Lower leg skin (tissue), 3 donors: ENCODE results near the gene ECHS1.

Source experiments
- POLR2A ChIP-seq, 2 donors: fragments of 450-650 bp; IDR thresholded peaks; one replicate each; pipeline ENCODE4 v1.6.1; 2016 to 2017; ENCODE audit warnings: antibody characterized with exemption in 2 of 2, mild to moderate bottlenecking in 1 of 2, moderate library complexity in 1 of 2
- TF ChIP-seq, protein P1 (sequence below), 3 donors: fragments of 450-650 bp; IDR thresholded peaks; one replicate each; pipeline ENCODE4 v1.5.1; 2016; ENCODE audit warnings: antibody characterized with exemption in 3 of 3, mild to moderate bottlenecking in 3 of 3, moderate library complexity in 2 of 3

DNA sequence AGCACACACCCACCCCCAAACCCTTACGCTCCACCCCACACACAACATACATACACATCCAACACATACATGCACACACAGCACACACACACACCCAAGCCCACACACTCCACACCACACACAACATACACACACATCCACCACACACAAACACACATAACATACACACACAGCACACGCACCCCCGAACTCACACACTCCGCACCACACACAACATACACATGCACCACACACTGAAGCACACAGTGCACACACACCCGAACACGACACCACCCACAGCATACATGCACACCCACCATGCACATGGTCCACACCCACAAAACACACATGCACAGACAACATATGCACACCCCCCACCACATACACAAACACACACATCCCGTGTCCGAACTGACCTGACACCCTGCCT lies 24.0 kb downstream of the ECHS1 start:
- TF ChIP-seq, protein P1, sequence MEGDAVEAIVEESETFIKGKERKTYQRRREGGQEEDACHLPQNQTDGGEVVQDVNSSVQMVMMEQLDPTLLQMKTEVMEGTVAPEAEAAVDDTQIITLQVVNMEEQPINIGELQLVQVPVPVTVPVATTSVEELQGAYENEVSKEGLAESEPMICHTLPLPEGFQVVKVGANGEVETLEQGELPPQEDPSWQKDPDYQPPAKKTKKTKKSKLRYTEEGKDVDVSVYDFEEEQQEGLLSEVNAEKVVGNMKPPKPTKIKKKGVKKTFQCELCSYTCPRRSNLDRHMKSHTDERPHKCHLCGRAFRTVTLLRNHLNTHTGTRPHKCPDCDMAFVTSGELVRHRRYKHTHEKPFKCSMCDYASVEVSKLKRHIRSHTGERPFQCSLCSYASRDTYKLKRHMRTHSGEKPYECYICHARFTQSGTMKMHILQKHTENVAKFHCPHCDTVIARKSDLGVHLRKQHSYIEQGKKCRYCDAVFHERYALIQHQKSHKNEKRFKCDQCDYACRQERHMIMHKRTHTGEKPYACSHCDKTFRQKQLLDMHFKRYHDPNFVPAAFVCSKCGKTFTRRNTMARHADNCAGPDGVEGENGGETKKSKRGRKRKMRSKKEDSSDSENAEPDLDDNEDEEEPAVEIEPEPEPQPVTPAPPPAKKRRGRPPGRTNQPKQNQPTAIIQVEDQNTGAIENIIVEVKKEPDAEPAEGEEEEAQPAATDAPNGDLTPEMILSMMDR (IDR thresholded peaks at IDR 0.05) = peak in 1 of 3 donors; percentile 54
- no peak for TF ChIP-seq POLR2A (IDR thresholded peaks at IDR 0.05)
